Epithelial cell of proximal tubule (primary cell): ENCODE data around the gene MTMR1. TPM values are rescaled to one million over a fixed set of nuclear protein-coding genes. Genes with fewer than 3 reads are reported as not detected.

ENCODE experiments used
- DNase-seq: peaks from one replicate; pipeline ENCODE4 v3.0.0-alpha.2; 2011; ENCODE audit warnings: low read depth
- H3K4me3 ChIP-seq: 2 replicates; pipeline ENCODE4 v1.5.1; 2011; ENCODE audit warnings: low read depth, mild to moderate bottlenecking, low read length
- total RNA-seq: library from RNA; depleted of rRNA; stranded (reverse); fragments of >200 nt; gene quantifications from 2 replicates; pipeline ENCODE4 v1.2.3, GENCODE V29; 2015
- TF ChIP-seq, protein P1 (sequence below): conservative IDR thresholded peaks from 2 replicates; pipeline ENCODE4 v1.5.1; 2012; ENCODE audit warnings: low read depth, mild to moderate bottlenecking, low read length

MTMR1 gene
- total RNA-seq, 1 donor from 2014 or later: 18.2 TPM

DNA sequence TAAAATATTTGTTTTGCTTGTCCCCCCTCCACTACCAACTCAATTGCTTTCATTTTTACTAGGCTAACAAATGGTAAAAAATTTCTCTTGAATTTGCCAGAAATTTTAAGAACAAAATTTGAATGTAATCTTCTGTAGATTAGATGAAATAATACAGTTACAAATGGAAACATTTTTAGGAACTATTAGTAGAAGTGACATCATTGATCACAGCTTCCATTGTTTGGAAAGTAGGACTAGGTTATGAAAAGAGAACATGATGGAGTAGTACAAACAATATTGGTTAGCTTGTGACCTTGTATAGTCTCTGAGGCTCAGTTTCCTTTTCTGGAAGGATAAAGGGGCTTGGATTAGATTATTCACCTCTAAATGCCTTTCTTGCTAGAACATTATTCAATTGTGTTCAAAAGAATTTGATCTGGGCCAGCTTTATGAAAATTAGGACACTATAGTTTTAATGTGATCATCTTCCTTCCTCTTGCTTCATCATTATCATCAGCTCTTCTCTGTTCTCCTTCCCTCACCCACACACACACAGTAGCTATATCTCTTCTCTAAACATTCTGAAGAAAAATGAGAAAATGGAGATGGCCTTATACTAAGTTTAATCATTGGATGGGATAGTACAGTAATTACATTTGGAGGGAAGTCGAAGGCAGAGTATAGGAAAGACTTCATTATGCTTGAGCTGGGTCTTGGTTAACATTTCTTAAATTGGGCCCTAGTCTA lies 9.9 kb downstream of the MTMR1 start:
- DNase-seq: no peak
- TF ChIP-seq, protein P1, sequence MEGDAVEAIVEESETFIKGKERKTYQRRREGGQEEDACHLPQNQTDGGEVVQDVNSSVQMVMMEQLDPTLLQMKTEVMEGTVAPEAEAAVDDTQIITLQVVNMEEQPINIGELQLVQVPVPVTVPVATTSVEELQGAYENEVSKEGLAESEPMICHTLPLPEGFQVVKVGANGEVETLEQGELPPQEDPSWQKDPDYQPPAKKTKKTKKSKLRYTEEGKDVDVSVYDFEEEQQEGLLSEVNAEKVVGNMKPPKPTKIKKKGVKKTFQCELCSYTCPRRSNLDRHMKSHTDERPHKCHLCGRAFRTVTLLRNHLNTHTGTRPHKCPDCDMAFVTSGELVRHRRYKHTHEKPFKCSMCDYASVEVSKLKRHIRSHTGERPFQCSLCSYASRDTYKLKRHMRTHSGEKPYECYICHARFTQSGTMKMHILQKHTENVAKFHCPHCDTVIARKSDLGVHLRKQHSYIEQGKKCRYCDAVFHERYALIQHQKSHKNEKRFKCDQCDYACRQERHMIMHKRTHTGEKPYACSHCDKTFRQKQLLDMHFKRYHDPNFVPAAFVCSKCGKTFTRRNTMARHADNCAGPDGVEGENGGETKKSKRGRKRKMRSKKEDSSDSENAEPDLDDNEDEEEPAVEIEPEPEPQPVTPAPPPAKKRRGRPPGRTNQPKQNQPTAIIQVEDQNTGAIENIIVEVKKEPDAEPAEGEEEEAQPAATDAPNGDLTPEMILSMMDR: no peak
- H3K4me3 ChIP-seq: no peak overlapping the region

DNA sequence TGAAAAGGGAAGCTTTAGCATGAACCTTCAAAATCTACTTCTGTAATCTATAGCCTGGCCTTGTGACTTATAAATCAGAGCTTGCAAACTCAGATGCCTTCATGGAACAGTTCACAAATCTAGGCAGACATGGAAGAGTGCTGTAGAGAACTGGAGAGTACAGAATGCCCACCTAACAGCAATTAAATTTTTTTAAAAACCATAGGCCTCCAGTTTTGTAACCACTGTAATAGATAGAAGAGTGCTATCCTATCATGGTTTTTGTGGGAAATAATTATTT lies 10.4 kb downstream of the MTMR1 start:
- no peak for DNase-seq
- H3K4me3 ChIP-seq: no peak overlapping the region
- TF ChIP-seq, protein P1: no peak

DNA sequence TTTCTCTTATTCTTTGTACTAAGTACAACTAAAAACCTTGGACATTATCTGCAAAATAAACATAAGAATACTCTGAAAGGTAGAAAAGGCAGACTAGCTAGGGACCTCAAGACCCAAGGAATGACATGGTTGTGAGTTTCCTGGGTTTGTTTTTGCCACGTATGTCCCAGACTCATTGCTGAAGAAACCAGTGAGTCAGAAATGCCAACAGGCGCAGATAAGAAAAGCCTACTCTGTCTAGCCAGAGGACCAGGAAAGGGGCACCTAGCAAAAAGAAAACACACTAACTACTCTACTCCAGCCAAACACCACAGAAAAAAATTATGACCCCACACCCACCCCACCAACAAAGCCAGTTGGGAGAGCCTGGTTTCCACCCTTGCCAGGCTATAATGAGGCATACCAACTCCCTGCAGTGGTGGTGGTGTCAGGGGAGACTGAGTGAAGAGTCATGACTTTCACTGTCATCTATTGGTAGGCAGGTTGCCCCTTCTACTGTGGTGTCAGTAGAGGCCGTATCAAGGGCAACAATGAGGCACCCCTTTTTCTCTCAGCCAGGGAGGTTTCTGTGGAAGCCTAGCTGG lies 10.9 kb downstream of the MTMR1 start:
- no peak for DNase-seq
- TF ChIP-seq, protein P1: no peak
- H3K4me3 ChIP-seq: no peak overlapping the region

DNA sequence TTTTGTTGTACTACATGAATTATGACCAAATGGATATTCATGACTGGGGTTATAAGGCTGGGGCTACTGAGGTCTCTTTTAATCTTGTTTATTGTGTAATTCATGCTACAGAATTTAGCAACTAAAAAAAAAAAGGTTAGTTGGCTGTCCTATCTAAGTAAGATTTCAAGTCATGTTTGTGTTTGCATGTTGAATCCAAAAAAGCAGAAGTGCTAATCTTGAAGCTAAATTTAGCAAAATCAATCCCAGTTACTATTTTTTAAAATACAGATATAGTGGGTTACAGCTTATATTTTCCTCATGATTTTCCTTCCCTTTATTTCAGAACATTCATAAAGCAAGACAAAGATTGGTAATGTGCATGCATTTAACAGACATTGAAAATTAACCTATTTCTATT lies 19.4 kb downstream of the MTMR1 start:
- no peak overlapping the region for H3K4me3 ChIP-seq
- no peak for DNase-seq
- TF ChIP-seq, protein P1: no peak

DNA sequence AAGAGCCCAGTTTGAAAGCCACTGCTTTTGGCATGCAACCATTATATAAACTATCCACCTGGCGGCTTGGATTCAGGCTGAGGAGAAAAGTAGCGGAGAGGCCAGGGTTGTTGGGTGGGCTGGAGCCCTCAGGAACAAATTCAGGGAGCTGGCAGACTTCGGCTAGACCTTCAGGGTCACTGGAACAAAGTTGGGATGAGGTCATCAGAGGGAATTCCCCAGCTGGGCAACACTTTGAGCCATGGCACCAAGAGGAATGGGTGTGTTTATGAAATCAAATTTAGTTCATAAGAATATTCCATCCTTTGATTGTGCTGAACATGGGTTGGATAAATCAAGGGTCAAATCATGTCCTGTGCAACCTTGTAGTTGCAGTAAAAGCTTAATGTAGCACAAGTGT lies 22.0 kb downstream of the MTMR1 start:
- TF ChIP-seq, protein P1: no peak
- H3K4me3 ChIP-seq: no peak overlapping the region
- no peak for DNase-seq

DNA sequence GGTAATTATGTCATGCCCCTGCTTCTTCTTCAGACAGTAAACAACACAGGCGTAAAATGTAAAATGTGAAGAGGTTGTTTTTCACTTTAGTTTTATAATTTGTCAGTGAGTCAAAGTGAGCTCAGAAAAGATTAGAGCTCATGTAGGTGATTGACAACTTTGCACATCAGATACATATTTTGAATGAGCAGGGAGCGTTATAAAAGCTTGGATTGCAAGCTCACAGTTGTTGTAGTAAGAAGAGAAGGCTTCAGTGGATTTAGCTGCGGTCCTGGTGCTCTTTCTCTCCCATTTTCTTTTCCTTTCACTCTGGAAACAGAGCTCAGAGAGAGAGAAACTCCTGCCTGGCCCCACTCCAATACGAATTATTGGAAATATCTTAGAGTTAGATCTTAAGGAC lies 26.4 kb downstream of the MTMR1 start:
- no peak for DNase-seq
- H3K4me3 ChIP-seq: no peak overlapping the region
- TF ChIP-seq, protein P1: no peak

DNA sequence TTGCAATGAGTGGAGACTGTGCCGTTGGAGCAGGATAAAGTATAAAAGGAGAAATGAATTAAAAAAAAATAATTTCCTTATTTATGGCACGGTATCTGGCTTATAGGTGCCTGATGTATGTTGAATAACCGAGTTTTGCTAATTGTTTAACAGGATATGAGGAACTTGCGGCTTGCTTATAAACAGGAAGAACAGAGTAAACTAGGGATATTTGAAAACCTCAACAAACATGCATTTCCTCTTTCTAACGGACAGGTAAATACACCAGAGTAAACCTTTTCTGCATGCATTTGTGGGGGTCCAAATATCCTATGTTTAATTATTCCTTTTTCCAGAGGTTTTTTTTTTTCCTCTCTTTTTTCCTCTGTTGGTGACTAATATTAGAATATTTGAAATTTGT lies 36.8 kb downstream of the MTMR1 start:
- TF ChIP-seq, protein P1: no peak
- H3K4me3 ChIP-seq: no peak overlapping the region
- no peak for DNase-seq
